A172 (cell line): ENCODE measurements around the gene MBOAT2. TPM values are rescaled to one million over a fixed set of nuclear protein-coding genes. Genes with fewer than 3 reads are reported as not detected.

Source experiments
- DNase-seq: peaks from one replicate; pipeline ENCODE4 v3.0.0-alpha.2; 2015; ENCODE audit warnings: low spot score
- total RNA-seq: library from RNA; depleted of rRNA; stranded (reverse); fragments of >200 nt; shearing (Covaris generic); gene quantifications from 2 replicates; pipeline ENCODE4 v1.2.3, GENCODE V29; 2014

The MBOAT2 gene
- total RNA-seq, 1 experiment from 2014 or later: 44.0 TPM

- DNase-seq: no peak
Measured at GRCh38 chr2:9018109-9018508, 14.6 kb upstream of the MBOAT2 start.

- no peak for DNase-seq
Measured at GRCh38 chr2:9017411-9017810, 13.9 kb upstream of the MBOAT2 start.

GRCh38 chr2:9015998-9016397 is 12.5 kb upstream of the MBOAT2 start:
- no peak for DNase-seq

- DNase-seq: no peak
Measured at GRCh38 chr2:9013403-9013802, 9.9 kb upstream of the MBOAT2 start.

GRCh38 chr2:9010866-9011265 is 7.4 kb upstream of the MBOAT2 start:
- DNase-seq: no peak

GRCh38 chr2:9008951-9009664 is 5.6 kb upstream of the MBOAT2 start:
- no peak for DNase-seq

- DNase-seq: no peak
Measured at GRCh38 chr2:9006368-9006767, 2.9 kb upstream of the MBOAT2 start.

- peak; percentile 45 for DNase-seq
Measured at GRCh38 chr2:9004338-9005204, 1.1 kb upstream of the MBOAT2 start.

- no peak for DNase-seq
Measured at GRCh38 chr2:9003366-9003615, 193 bp downstream of the MBOAT2 start.

GRCh38 chr2:9002637-9003365 is 683 bp downstream of the MBOAT2 start:
- DNase-seq: peak; percentile 26

- no peak for DNase-seq
Measured at GRCh38 chr2:9002313-9002636, 1.2 kb downstream of the MBOAT2 start.

GRCh38 chr2:9001778-9002177 is 1.7 kb downstream of the MBOAT2 start:
- DNase-seq: no peak

GRCh38 chr2:9001229-9001628 is 2.3 kb downstream of the MBOAT2 start:
- peak; percentile 61 for DNase-seq

- no peak for DNase-seq
Measured at GRCh38 chr2:9000442-9000841, 3.0 kb downstream of the MBOAT2 start.

- DNase-seq: no peak
Measured at GRCh38 chr2:8999797-9000196, 3.7 kb downstream of the MBOAT2 start.

GRCh38 chr2:8999102-8999446 is 4.4 kb downstream of the MBOAT2 start:
- DNase-seq: no peak

GRCh38 chr2:8998418-8999101 is 4.9 kb downstream of the MBOAT2 start:
- DNase-seq: no peak

GRCh38 chr2:8997631-8998030 is 5.9 kb downstream of the MBOAT2 start:
- no peak for DNase-seq

GRCh38 chr2:8997108-8997507 is 6.4 kb downstream of the MBOAT2 start:
- no peak for DNase-seq

- DNase-seq: no peak
Measured at GRCh38 chr2:8996006-8996405, 7.5 kb downstream of the MBOAT2 start.

GRCh38 chr2:8994386-8994785 is 9.1 kb downstream of the MBOAT2 start:
- DNase-seq: no peak

- no peak for DNase-seq
Measured at GRCh38 chr2:8993902-8994278, 9.6 kb downstream of the MBOAT2 start.
